Body of pancreas (tissue), 4 donors: ENCODE data around the gene EYS. TPM values are rescaled to one million over a fixed set of nuclear protein-coding genes. Genes with fewer than 3 reads are reported as not detected.

Experiments used
- ATAC-seq: fragments of 150-250 bp; one replicate; pipeline ENCODE4 v1.9.1; 2016
- DNase-seq, 4 donors: peaks; one replicate each; pipeline ENCODE4 v3.0.0-alpha.2; 2019
- H3K27ac ChIP-seq, 4 donors: fragments of 200-600 bp; sonication (generic); 1 replicate in 3 of 4; 2 replicates in 1 of 4; pipeline versions ENCODE4 v1.5.1 to v1.6.1; 2016 to 2019; ENCODE audit warnings: mild to moderate bottlenecking in 1 of 4, mixed read lengths in 1 of 4, moderate library complexity in 1 of 4
- H3K27me3 ChIP-seq, 2 donors: fragments of 200-600 bp; sonication (generic); one replicate each; pipeline ENCODE4 v1.6.0; 2016; ENCODE audit warnings: mild to moderate bottlenecking in 1 of 2
- H3K36me3 ChIP-seq, 2 donors: fragments of 200-600 bp; sonication (generic); replicated peaks in 1 of 2; 2 replicates each; pipeline ENCODE4 v1.5.1; 2016; ENCODE audit warnings: low read depth in 2 of 2; ENCODE audit not compliant: insufficient read depth in 1 of 2
- H3K4me1 ChIP-seq: fragments of 200-600 bp; sonication (generic); one replicate; pipeline ENCODE4 v1.6.0; 2016
- H3K4me3 ChIP-seq, 2 donors: fragments of 200-600 bp; sonication (generic); 1 replicate in 1 of 2; 2 replicates in 1 of 2; pipeline ENCODE4 v1.5.1; 2016 to 2019
- H3K9me3 ChIP-seq, 3 donors: fragments of 200-600 bp; sonication (generic); 1 replicate in 2 of 3; 2 replicates in 1 of 3; pipeline ENCODE4 v1.5.1; 2016
- CTCF ChIP-seq, 7 experiments: fragments of 450-650 bp in 4 of 7; fragments of 200-600 bp in 3 of 7; sonication (generic) in 3 of 7; IDR thresholded peaks; one replicate each; pipeline ENCODE4 v1.5.1; 2016 to 2019; ENCODE audit warnings: antibody characterized with exemption in 7 of 7
- POLR2A ChIP-seq, 3 donors: fragments of 450-650 bp; IDR thresholded peaks; one replicate each; pipeline ENCODE4 v1.6.1; 2016; ENCODE audit warnings: antibody characterized with exemption in 3 of 3, mild to moderate bottlenecking in 2 of 3
- WGBS, 2 donors: methylation state at CpG; one replicate each; pipeline ENCODE4 v1.1.5; 2017; 5-methylcytosine and 5-hydroxymethylcytosine counted together
- intact Hi-C: fragments of 100-400 bp; cut with DNase I; formaldehyde crosslinking; loops from one replicate; pipeline ENCODE4 v1.15.1; 2023
- total RNA-seq, 2 donors: library from RNA; depleted of rRNA; stranded (reverse); fragments of >200 nt; gene quantifications; one replicate each; pipeline ENCODE4 v1.1.0, GENCODE V29; 2016

The EYS gene
- total RNA-seq, 2 donors from 2014 or later: 0.26 TPM; not detected in 1

- Histone ChIP-seq H3K4me3 (no peak overlapping the region), H3K36me3 (no peaks in the 10 kb centered on the region), H3K9me3 (no peaks in the 10 kb centered on the region), H3K4me1 (no peaks in the 10 kb centered on the region), H3K27me3 (no peaks in the 10 kb centered on the region), H3K27ac (no peak overlapping the region)
- intact Hi-C loops: no loop called here
- TF ChIP-seq POLR2A (IDR thresholded peaks at IDR 0.05) (no peak), CTCF (IDR thresholded peaks at IDR 0.05) (no peak)
- 80 to 98% methylated on average over 7 to 14 of the region's 20 CpGs for WGBS, 2 donors
- no peak for DNase-seq
- no peak for ATAC-seq
Observed at GRCh38 chr6:64547594-64548268, 1159.3 kb downstream of the EYS start.

GRCh38 chr6:64539917-64540316 lies 1167.1 kb downstream of the EYS start:
- Histone ChIP-seq H3K36me3 (no peaks in the 10 kb centered on the region), H3K4me1 (no peaks in the 10 kb centered on the region), H3K27me3 (no peaks in the 10 kb centered on the region), H3K9me3 (no peaks in the 10 kb centered on the region), H3K27ac (no peak overlapping the region), H3K4me3 (no peak overlapping the region)
- intact Hi-C loops: no loop called here
- WGBS, 2 donors: 15 to 32% methylated on average over 2 of the region's 2 CpGs
- ATAC-seq (no peak), DNase-seq (no peak)
- TF ChIP-seq CTCF (IDR thresholded peaks at IDR 0.05) (no peak), POLR2A (IDR thresholded peaks at IDR 0.05) (no peak)

GRCh38 chr6:64538722-64539121 lies 1168.3 kb downstream of the EYS start:
- ATAC-seq (no peak), DNase-seq (no peak)
- TF ChIP-seq CTCF (IDR thresholded peaks at IDR 0.05) (no peak), POLR2A (IDR thresholded peaks at IDR 0.05) (no peak)
- Histone ChIP-seq H3K27me3 (no peaks in the 10 kb centered on the region), H3K27ac (no peak overlapping the region), H3K4me1 (no peaks in the 10 kb centered on the region), H3K36me3 (no peaks in the 10 kb centered on the region), H3K9me3 (no peaks in the 10 kb centered on the region), H3K4me3 (no peak overlapping the region)
- WGBS, 2 donors: 84 to 85% methylated on average over 4 of the region's 4 CpGs
- intact Hi-C loops: no loop called here

GRCh38 chr6:64527899-64528298 lies 1179.1 kb downstream of the EYS start:
- no peaks in the 10 kb centered on the region for H3K4me1 ChIP-seq
- intact Hi-C loops: no loop called here
- no peak overlapping the region for H3K27ac ChIP-seq
- 75 to 79% methylated on average over 2 of the region's 2 CpGs for WGBS, 2 donors
- no peak overlapping the region for H3K4me3 ChIP-seq
- TF ChIP-seq POLR2A (IDR thresholded peaks at IDR 0.05): no peak
- TF ChIP-seq CTCF (IDR thresholded peaks at IDR 0.05): no peak
- ATAC-seq (no peak), DNase-seq (no peak)
- H3K36me3 ChIP-seq: no peaks in the 10 kb centered on the region
- H3K9me3 ChIP-seq: no peaks in the 10 kb centered on the region
- H3K27me3 ChIP-seq: no peaks in the 10 kb centered on the region

GRCh38 chr6:64522859-64523258 lies 1184.2 kb downstream of the EYS start:
- no peak for TF ChIP-seq CTCF (IDR thresholded peaks at IDR 0.05)
- TF ChIP-seq POLR2A (IDR thresholded peaks at IDR 0.05): no peak
- intact Hi-C loops: no loop called here
- Histone ChIP-seq H3K27me3 (no peaks in the 10 kb centered on the region), H3K4me3 (no peak overlapping the region), H3K36me3 (no peaks in the 10 kb centered on the region), H3K27ac (no peak overlapping the region), H3K4me1 (no peaks in the 10 kb centered on the region), H3K9me3 (no peaks in the 10 kb centered on the region)
- no peak for DNase-seq
- no peak for ATAC-seq
